ENCODE measurements around the gene RHOD. TPM values are rescaled to one million over a fixed set of nuclear protein-coding genes. Genes with fewer than 3 reads are reported as not detected.

RHOD gene
- total RNA-seq, 1 donor from 2014 or later: 0.35 TPM

- Mint-ChIP-seq H3K9me3 (no peaks in the 10 kb centered on the region), H3K4me1 (peaks cover 25% of the 10 kb centered on the region), H3K27ac (peak within 1 kb of the TSS; percentile 97), H3K4me3 (peak within 1 kb of the TSS; percentile 100), H3K36me3 (ENCODE audit: low read depth) (peaks cover 28% of the 10 kb centered on the region), H3K27me3 (peaks cover 6% of the 10 kb centered on the region)
- intact Hi-C loops (cut with micrococcal nuclease): loop anchor here (1.0 kb wide), 1 partner anchor 122 kb away; no protein-coding TSS in a partner anchor
- DNase-seq: peak; percentile 99
These were observed 62.3 kb downstream of the RHOD start, which contains the start of gene KDM2A for GRCh38 chr11:67118801-67119584. KDM2A (plus strand) TSS chr11:67119263; CDS start chr11:67121317, 2,054 bp downstream.

DNA sequence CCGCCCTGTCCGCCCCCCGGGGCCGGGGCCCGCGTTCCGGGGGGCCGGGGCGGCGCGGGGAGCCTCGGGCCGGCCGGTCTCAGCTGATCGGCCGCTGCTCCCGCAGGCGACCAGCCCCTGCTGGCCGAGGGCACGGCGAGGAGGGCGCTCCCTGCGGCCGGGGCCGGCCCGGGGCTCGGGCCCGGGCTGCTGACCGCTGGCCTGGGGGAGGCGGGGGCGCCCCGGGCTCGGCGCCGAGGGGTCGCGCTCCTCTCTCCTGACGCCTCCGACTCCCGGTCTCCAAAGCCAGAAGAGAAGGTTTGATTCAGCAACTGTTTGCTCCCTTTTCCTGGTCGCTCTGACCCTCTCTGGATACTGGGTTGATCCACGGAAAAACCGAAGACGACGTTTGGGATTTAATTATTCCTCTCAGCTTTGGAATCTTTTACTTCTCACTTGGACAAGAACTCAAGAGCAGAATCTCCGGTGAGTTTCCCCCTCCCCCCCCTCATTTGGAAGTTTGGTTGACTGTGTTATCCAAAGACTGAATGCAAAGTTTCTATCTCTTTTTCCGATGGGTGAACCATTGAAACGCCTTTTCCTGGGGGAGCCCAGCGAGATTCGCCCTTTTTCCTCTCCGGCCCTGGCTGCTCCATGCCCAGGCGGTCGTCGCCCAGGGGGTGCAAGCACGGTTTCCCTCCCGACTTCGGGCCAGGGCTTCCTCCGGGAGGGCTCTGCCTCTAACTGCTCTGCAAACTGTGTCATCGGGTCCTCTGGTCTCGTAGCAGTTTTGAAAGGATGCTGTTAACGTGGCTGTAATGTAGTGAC, 63.1 kb downstream of the RHOD start:
- peak overlapping the region; percentile 100 for H3K4me3 Mint-ChIP-seq
- H3K9me3 Mint-ChIP-seq: no peaks in the 10 kb centered on the region
- H3K36me3 Mint-ChIP-seq (ENCODE audit: low read depth): peaks cover 28% of the 10 kb centered on the region
- intact Hi-C loops (cut with micrococcal nuclease): loop anchor here (1.0 to 10.0 kb wide), 3 partner anchors 43 to 165 kb away; partner anchors contain the start of gene PC
- peak overlapping the region; percentile 97 for H3K27ac Mint-ChIP-seq
- H3K27me3 Mint-ChIP-seq: peaks cover 3% of the 10 kb centered on the region
- peak; percentile 79 for DNase-seq
- H3K4me1 Mint-ChIP-seq: peaks cover 25% of the 10 kb centered on the region

GRCh38 chr11:67120456-67120855, 63.8 kb downstream of the RHOD start:
- no peak for DNase-seq
- H3K9me3 Mint-ChIP-seq: no peaks in the 10 kb centered on the region
- peak overlapping the region; percentile 97 for H3K27ac Mint-ChIP-seq
- H3K4me1 Mint-ChIP-seq: peaks cover 25% of the 10 kb centered on the region
- peaks cover 30% of the 10 kb centered on the region for H3K36me3 Mint-ChIP-seq (ENCODE audit: low read depth)
- peak overlapping the region; percentile 100 for H3K4me3 Mint-ChIP-seq
- intact Hi-C loops (cut with micrococcal nuclease): loop anchor here (5.0 to 10.0 kb wide), 2 partner anchors 42 to 166 kb away; partner anchors contain the start of gene PC
- H3K27me3 Mint-ChIP-seq: peaks cover 3% of the 10 kb centered on the region

GRCh38 chr11:67120881-67121710, 64.4 kb downstream of the RHOD start:
- H3K27ac Mint-ChIP-seq: peak overlapping the region; percentile 97

More at GRCh38 chr11:67120881-67121710, 64.4 kb downstream of the RHOD start:
- H3K36me3 Mint-ChIP-seq (ENCODE audit: low read depth): peaks cover 30% of the 10 kb centered on the region
- DNase-seq: peak; percentile 76
- intact Hi-C loops (cut with micrococcal nuclease): loop anchor here (5.0 to 10.0 kb wide), 2 partner anchors 41 to 166 kb away; partner anchors contain the start of gene PC
- H3K4me3 Mint-ChIP-seq: peak overlapping the region; percentile 100
- peaks cover 3% of the 10 kb centered on the region for H3K27me3 Mint-ChIP-seq
- H3K4me1 Mint-ChIP-seq: peaks cover 25% of the 10 kb centered on the region
- H3K9me3 Mint-ChIP-seq: no peaks in the 10 kb centered on the region

Other genes starting within 250 kb of the RHOD start
- 28.5 and 32.9 TPM in 2 replicates for gene RCE1, start 213.4 kb upstream of the RHOD start, total RNA-seq
- 51.9 and 55.6 TPM in 2 replicates for gene LRFN4, start 199.8 kb upstream of the RHOD start, total RNA-seq
- gene PC, start 98.5 kb upstream of the RHOD start, total RNA-seq: 13.1 and 15.7 TPM in 2 replicates
- gene C11orf86, start 81.5 kb upstream of the RHOD start, total RNA-seq: not detected in 2 replicates
- not detected in 2 replicates for gene SYT12, start 33.7 kb upstream of the RHOD start, total RNA-seq
- gene KDM2A, start 62.4 kb downstream of the RHOD start, total RNA-seq: 102 and 103 TPM in 2 replicates
- 244 and 248 TPM in 2 replicates for gene GRK2, start 209.6 kb downstream of the RHOD start, total RNA-seq
- 114 and 124 TPM in 2 replicates for gene ANKRD13D, start 232.5 kb downstream of the RHOD start, total RNA-seq
- gene SSH3, start 246.7 kb downstream of the RHOD start, total RNA-seq: 7.1 and 8.1 TPM in 2 replicates